ENCODE results near the gene MRPL27. TPM values are rescaled to one million over a fixed set of nuclear protein-coding genes. Genes with fewer than 3 reads are reported as not detected.
"Not testable (repeated sequence)": the region's sequence is repeated elsewhere in the genome, so short reads cannot be mapped to it uniquely, and the experiment has no call there.

The MRPL27 gene
- total RNA-seq (2014; rRNA removed; shearing (Covaris generic); ENCODE audit: low replicate concordance) = 62.3 and 126 TPM in 2 replicates

DNA sequence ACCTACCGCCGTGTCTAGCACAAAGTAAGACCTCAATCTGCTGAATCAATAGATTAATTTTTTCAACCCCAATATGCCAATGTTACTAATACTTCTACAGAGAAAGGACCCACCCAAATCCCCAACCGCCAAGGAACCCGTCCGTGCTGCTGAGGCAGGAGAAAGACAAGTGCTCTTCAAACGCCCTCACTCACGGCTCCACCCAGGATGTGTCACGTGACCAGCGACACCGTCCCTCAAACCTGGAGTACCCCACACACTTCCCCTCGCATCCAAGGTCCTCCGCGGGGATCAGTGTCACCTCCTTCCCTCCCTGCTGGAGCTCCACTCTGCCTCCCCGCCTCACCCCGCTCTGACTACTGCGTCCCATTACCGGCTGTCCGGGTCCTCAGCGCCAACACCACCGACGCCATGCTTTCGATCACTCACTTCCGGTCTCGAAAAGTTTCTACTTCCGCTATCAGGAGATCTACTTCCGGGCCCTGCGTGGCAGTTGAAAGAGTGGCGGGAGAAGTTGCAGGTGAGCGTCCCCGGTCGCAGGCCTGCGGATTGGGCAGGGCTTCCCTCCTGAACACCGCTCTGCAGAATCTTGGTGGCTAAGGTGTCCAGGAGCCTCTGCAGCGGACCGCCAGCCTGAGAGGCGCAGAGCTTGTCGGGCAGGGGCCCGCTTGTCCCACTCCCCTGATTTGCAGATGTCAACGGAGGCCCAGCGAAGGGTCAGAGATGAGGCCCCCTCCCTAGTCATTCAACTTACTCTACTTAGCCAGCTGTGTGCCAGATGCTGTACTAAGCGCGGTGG lies at the start of gene MRPL27, which contains the start of gene EME1:
MRPL27 (minus strand) TSS at position 427 of the 799 bp plus-strand sequence; CDS start at position 413, 14 bp downstream.
EME1 (plus strand) TSS at position 472 of the 799 bp plus-strand sequence. CDS start 1,980 bp downstream, outside the sequence.
- in situ Hi-C loops (cut with HindIII; ENCODE audit: low pct_unique_long_range_greater_than_20kb, low sequenced_read_pairs) = no loop called here
- DNase-seq (ENCODE audit: low read depth) = peak; percentile 95

- no peak for DNase-seq (ENCODE audit: low read depth)
- in situ Hi-C loops (cut with HindIII; ENCODE audit: low pct_unique_long_range_greater_than_20kb, low sequenced_read_pairs) = no loop called here
Observed at GRCh38 chr17:50422738-50423137, 49.8 kb upstream of the MRPL27 start.

DNA sequence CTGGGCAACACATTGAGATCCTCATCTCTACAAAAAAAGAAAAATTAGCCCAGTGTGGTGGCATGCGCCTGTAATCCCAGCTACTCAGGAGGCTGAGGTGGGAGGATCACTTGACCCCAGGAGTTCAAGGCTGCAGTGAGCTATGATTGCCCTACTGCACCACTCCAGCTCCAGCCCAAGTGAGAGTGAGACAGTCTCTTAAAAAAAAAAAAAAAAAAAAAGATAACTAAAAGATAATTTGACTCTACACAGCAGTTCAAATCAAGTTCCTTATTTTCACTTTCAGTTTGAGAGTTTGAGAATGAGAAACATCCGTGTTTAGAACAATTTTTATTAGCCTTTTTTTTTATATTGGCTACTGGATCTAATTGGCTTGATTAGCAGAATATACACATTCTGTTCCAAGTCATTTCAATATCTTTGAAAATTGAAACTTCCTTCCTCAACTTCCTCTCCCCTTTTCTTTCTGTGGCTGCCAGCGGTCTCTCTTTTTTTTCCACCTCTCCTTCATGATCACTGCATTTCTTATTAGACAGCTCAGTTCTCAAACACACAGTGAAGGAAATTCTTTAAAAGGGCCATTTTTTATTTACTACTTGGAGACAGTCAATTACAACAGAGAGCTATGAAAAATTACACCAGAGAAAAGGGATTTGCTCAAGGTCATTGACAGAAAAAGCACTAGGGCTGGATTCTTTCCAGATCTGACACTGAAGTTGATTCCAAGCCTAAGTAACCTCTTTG lies 48.5 kb upstream of the MRPL27 start:
- DNase-seq (ENCODE audit: low read depth) = no peak

DNA sequence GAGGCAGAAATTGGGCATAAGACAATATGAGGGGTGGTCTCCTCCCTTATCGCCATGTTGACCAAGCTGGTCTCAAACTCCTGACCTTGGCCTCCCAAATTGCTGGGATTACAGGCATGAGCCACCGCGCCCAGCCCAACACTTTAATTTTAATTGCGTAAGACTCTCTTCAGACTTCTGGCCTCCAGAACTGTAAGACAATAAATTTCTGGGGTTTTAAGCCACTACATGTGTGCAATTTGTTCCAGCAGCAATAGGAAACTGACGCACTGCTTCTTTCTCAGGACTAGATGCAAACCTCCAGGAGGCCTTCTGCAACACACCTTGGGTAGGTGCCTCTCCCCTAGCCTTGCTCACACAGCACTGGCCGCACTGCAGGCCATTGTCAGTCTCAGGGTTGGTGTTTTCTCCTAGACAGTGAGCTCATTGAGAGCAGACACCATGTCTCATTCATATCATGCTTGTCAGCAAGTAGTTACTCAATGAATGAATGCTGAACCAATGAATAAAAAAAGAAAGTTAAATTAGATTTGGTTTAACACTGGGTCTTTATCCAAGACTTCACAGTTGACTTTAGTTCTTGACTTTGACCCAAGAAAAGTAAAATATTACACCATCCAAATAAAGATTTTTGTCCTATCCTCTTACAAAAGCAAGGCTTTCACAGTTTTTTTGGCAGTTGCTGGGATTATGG lies 47.6 kb upstream of the MRPL27 start:
- in situ Hi-C loops (cut with HindIII; ENCODE audit: low pct_unique_long_range_greater_than_20kb, low sequenced_read_pairs) = no loop called here
- no peak for DNase-seq (ENCODE audit: low read depth)

More for the DNA sequence above, 48.5 kb upstream of the MRPL27 start:
- in situ Hi-C loops (cut with HindIII; ENCODE audit: low pct_unique_long_range_greater_than_20kb, low sequenced_read_pairs) = no loop called here

- in situ Hi-C loops (cut with HindIII; ENCODE audit: low pct_unique_long_range_greater_than_20kb, low sequenced_read_pairs); DNase-seq (ENCODE audit: low read depth): not testable (repeated sequence)
Observed at GRCh38 chr17:50419577-50419976, 46.6 kb upstream of the MRPL27 start.

- in situ Hi-C loops (cut with HindIII; ENCODE audit: low pct_unique_long_range_greater_than_20kb, low sequenced_read_pairs) = no loop called here
- no peak for DNase-seq (ENCODE audit: low read depth)
Observed at GRCh38 chr17:50414808-50415207, 41.8 kb upstream of the MRPL27 start.

DNA sequence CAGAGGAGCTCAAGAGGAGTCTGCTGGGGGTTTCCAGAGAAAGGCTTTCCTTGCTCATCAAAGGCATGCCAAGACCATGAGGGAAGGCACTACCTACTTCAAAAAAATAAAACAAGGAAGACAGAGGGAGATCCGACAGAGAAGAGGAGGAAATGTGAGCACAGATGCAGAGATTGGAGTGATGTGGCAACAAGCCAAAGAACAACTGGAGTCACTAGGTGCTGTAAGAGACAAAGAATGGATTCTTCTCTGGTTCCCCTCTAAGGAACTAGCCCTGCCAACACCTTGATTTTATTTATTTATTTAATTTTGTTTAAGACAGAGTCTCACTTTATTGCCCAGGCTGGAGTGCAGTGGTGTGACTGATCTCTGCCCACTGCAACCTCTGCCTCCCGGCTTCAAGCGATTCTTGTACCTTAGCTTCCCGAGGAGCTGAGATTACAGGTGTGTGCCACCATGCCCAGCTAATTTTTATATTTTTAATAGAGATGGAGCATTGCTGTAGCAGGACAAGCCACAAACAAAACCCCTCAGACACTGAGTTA lies 39.3 kb upstream of the MRPL27 start:
- in situ Hi-C loops (cut with HindIII; ENCODE audit: low pct_unique_long_range_greater_than_20kb, low sequenced_read_pairs) = no loop called here
- no peak for DNase-seq (ENCODE audit: low read depth)

DNA sequence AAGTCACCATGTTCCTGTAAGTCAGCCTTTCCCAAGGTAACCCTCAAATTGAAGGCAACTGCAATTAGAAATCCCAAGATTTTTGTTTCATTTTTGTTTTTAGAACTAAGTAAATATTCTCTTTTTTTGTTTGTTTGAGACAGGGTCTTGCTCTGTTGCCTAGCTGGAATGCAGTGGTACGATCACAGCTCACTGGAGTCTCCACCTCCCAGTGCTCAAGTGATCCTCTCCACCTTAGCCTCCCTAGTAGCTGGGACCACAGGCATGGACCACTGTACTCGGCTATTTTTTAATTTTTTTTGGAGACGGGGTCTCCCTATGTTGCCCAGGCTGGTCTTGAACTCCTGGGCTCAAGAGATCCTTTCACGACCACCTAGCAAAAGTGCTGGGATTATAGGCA lies 34.9 kb upstream of the MRPL27 start:
- in situ Hi-C loops (cut with HindIII; ENCODE audit: low pct_unique_long_range_greater_than_20kb, low sequenced_read_pairs) = no loop called here
- DNase-seq (ENCODE audit: low read depth) = no peak

- in situ Hi-C loops (cut with HindIII; ENCODE audit: low pct_unique_long_range_greater_than_20kb, low sequenced_read_pairs) = no loop called here
- no peak for DNase-seq (ENCODE audit: low read depth)
Observed at GRCh38 chr17:50406578-50406977, 33.6 kb upstream of the MRPL27 start.

- in situ Hi-C loops (cut with HindIII; ENCODE audit: low pct_unique_long_range_greater_than_20kb, low sequenced_read_pairs); DNase-seq (ENCODE audit: low read depth): not testable (repeated sequence)
Observed at GRCh38 chr17:50405351-50405750, 32.4 kb upstream of the MRPL27 start.

DNA sequence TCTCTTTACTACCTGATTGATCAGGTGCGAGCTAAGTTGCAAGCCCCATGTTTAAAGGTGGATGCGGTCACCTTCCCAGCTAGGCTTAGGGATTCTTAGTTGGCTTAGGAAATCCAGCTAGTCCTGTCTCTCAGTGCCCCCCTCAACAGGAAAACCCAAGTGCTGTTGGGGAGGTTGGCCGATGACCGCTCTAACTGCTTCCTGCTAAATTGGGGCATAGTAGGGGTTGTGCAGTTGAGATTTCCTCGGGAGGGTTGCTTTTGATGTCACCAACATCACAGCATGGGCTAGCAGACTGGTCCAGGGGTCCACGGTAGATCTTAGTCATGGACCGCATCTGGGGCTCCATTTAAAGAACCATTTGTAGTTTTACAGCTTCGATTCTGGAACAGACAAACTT lies 26.6 kb upstream of the MRPL27 start:
- DNase-seq (ENCODE audit: low read depth); in situ Hi-C loops (cut with HindIII; ENCODE audit: low pct_unique_long_range_greater_than_20kb, low sequenced_read_pairs): not testable (repeated sequence)

DNA sequence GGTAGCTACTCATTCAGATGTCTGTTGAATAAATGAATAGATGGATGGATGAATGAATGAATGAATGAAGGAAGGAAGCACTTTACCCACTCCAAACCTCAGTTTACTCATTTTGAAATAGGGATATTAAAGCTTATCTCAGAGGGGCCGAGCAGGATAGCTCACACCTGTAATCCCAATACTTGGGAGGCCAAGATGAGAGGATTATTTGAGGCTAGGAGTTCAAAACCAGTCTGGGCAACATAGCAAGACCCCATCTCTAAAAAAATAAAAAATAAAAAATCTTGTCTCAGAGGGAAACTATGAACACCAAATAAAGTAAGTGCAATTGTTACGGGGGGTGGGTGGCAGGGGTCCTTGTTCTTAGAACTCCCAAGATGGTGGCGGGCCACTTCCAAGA lies 25.7 kb upstream of the MRPL27 start:
- in situ Hi-C loops (cut with HindIII; ENCODE audit: low pct_unique_long_range_greater_than_20kb, low sequenced_read_pairs); DNase-seq (ENCODE audit: low read depth): not testable (repeated sequence)

DNA sequence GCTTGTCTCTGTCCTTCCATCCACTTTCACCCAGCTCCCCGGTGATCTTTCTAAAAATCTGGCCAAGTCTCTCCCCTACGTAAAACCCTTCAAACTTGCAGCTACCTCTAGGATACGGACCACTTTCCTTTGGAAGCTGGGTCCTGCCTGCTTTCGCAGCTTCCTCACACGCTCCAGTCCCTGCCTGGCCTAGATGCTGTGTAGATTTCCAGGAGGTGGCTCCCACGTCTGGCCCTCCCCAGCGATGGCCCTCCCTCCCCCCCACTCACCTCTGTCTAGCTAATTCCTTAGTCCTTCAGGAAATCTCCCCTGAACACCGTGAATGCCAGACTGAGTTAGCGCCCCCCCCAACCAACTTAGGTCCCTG lies 24.9 kb upstream of the MRPL27 start:
- no peak for DNase-seq (ENCODE audit: low read depth)
- in situ Hi-C loops (cut with HindIII; ENCODE audit: low pct_unique_long_range_greater_than_20kb, low sequenced_read_pairs) = no loop called here

- in situ Hi-C loops (cut with HindIII; ENCODE audit: low pct_unique_long_range_greater_than_20kb, low sequenced_read_pairs) = no loop called here
Observed at GRCh38 chr17:50397111-50397918, 24.3 kb upstream of the MRPL27 start, which contains the start of gene LRRC59. Gene LRRC59 (minus strand): TSS chr17:50397523. CDS start chr17:50397317, 206 bp downstream.

DNA sequence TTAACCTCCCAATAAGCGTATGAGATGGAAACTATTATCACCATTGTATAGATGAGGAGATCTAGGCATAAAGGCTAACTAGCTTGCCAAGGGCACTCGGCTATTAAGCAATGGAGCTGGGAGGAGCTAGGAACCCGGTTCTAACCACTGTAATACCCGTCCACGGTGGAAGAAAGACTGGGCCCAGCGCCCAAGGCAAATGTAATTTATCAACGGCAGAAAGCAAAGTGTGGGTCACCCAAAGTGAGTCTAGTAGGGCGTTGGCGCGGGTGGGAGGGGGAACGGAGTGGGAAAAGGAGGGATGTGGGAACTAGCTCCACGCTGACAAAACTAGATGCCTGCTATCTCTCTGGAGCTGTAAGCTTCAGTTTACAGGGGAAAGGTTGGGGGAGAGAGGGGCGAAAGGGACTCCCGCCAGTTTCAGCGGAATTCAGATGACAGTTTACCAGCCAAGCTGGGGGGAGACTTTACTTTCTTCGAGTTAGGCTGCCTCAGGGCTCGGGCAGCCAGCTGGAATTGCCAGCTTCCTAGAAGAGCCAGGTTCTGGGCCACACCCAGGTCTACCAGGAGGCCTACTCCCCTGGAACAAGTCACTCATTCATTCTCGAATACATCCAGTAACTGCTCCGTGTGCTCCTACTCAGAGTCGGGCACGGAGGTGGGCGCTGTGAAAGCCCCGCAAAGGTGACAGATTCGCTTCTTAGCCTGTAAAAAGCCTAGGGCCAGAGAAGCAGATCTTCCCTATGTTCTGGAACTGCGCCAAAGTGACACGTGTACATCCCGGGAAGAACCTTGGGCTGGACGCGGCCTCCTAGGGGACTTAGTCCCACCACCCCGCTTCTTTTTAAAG lies 23.5 kb upstream of the MRPL27 start:
- peak; percentile 56 for DNase-seq (ENCODE audit: low read depth)
- in situ Hi-C loops (cut with HindIII; ENCODE audit: low pct_unique_long_range_greater_than_20kb, low sequenced_read_pairs) = no loop called here

More at GRCh38 chr17:50397111-50397918, 24.3 kb upstream of the MRPL27 start, which contains the start of gene LRRC59:
- peak; percentile 80 for DNase-seq (ENCODE audit: low read depth)

DNA sequence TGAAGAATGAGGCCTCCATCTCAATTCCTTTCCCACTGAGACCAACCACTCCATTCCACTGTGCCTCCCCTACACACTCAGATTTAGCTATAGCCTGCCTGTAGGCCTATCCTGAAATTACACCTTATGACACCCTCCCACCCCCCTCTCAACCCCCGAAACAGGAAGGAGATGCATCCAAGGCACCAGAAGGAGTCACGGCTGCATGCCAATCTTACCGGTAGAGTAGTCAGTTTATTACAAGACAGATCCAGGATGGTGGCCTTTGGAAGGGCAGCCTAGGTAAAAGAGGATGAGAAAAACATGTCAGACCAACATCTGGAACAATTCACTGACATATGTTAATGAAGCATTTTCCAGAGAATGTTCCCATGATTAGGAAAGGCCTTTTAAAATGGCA lies 21.7 kb upstream of the MRPL27 start:
- in situ Hi-C loops (cut with HindIII; ENCODE audit: low pct_unique_long_range_greater_than_20kb, low sequenced_read_pairs) = no loop called here
- DNase-seq (ENCODE audit: low read depth) = no peak

DNA sequence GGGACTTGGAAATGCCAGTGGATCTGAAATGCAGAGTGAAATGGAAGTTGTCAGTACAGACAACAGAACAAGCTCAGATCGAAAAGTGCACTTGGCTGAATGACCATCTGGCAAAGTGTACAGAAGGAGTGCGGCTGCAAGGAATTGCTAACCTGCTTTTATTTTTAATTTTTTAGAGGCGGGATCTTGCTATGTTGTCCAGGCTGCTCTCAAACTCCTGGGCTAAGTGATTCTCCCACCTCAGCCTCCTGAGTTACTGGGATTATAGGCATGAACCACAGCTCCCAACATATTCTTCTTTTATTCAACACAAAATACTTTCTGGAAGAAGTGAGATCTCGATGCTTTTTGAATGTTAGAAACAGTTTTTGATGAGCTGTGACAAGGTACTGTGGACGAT lies 20.7 kb upstream of the MRPL27 start:
- no peak for DNase-seq (ENCODE audit: low read depth)
- in situ Hi-C loops (cut with HindIII; ENCODE audit: low pct_unique_long_range_greater_than_20kb, low sequenced_read_pairs) = no loop called here
